ENCODE measurements around the gene EFCAB9.

The EFCAB9 gene

GRCh38 chr5:172156541-172156994, 37.4 kb upstream of the EFCAB9 start:
- no peak for TF ChIP-seq ZNF274 (IDR thresholded peaks at IDR 0.05; ENCODE audit: low read depth, low read length)

DNA sequence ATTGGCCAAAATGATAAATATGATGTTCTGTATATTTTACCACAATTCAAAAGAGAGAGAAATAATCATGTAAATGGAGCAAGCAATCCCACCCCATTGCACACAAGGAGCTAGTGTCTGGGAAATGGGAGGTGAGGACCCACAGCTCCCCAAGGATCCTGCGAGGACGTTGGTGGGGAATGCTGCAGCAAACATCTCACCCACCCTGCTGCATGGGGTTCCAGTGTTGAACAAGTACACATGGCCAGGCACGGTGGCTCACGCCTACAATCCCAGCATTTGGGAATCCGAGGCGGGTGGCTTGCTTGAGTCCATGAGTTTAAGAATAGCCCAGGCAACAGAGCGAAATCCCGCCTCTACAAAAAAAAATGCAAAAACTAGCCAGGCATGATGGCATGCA, 35.0 kb upstream of the EFCAB9 start:
- TF ChIP-seq ZNF274 (IDR thresholded peaks at IDR 0.05; ENCODE audit: low read depth, low read length): no peak
- H3K4me3 ChIP-seq (ENCODE audit: low read length): no peak overlapping the region

More at GRCh38 chr5:172156541-172156994, 37.4 kb upstream of the EFCAB9 start:
- H3K4me3 ChIP-seq (ENCODE audit: low read length): no peak overlapping the region

DNA sequence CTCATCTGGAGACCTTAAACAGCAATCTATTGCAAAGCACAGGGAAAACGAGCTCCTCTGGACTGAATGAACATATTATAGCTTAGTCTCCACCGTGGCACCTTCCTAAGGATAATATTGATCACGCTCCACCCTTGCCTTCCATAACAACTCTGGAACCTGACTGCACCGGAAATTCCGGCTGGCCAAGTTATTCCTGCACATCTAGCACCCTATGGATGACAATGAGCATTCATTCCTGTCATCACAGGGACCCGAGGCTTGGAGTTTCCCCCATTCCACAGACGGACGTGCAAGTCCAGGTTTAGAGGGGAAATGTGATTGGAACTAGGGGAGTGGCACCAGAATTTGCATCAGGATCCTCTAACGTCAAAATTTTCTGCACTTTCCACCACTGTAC, 33.5 kb upstream of the EFCAB9 start:
- no peak overlapping the region for H3K4me3 ChIP-seq (ENCODE audit: low read length)
- TF ChIP-seq ZNF274 (IDR thresholded peaks at IDR 0.05; ENCODE audit: low read depth, low read length): no peak

DNA sequence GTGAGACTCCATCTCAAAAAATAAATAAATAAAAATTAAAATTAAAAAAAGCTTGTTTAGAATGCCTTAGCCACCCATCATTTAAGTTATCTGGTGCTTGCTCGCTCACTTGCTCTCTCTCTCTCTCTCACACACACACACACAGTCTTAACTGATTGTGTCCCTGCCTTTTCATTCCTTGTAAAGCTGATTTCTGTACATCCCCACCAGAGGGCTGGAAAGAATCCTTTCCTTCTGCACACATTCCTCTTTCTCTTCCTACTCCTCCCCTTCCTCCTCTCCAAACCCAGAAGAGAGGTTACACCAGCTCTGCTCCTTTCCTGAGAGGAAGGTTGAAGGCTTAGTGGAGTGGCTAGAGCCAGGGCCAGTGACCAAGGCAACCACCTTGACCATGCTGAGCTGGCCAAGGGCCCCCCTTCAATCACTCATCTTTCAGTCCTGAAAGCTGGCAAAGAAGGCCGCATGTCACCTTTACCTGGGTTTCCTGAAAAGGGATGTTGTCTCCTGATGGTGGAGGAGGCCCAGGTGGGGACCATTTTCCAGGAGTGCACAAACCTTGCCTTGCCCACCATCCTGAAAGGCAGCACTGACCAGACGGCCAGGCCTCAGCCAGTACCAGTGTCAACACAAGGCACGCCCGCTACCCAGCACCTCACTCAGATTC, 31.5 kb upstream of the EFCAB9 start:
- H3K4me3 ChIP-seq (ENCODE audit: low read length): no peak overlapping the region
- no peak for TF ChIP-seq ZNF274 (IDR thresholded peaks at IDR 0.05; ENCODE audit: low read depth, low read length)

- H3K4me3 ChIP-seq (ENCODE audit: low read length): no peak overlapping the region
- no peak for TF ChIP-seq ZNF274 (IDR thresholded peaks at IDR 0.05; ENCODE audit: low read depth, low read length)
Observed at GRCh38 chr5:172162987-172163343, 31.0 kb upstream of the EFCAB9 start.

DNA sequence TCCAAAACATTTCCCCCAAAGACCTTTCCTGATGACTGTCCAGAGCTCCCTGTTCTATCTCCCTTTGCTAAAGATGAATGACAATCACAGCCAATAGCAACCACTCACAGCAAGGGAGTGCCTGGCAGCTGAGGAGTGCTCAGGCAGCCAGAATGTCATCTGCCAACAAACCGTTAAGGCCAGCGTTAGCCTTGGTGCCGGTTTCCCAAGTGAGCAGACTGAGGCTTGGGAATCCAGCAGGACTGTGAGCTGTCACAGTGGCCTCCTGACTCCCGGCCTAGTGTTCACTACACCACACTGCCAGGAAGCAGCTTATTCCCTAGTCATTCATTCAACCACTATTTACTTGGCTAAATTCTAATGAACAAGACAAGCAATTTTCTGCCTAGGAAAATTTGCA, 30.6 kb upstream of the EFCAB9 start:
- no peak for TF ChIP-seq ZNF274 (IDR thresholded peaks at IDR 0.05; ENCODE audit: low read depth, low read length)

DNA sequence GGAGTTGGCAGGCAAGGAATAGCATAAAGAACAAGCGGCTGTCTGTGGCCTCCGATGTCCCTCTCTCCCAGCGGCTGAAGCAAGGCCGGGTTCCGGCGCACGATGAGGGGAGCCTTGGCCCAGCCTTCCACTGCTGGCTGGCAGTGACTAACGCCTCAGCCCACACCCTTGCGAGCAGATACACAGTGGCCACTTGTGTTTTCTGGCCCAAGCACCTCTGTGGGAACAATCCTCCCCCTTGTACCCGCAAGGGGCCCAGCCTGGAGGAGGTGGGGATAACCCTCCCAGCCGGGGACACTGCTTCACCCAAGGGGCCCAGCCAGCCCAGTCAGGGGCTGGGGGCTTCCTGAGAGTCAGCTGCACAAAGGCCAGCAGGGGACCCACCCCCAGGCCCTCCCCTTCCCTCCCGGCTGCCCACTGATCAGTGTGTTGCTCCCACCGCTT, 29.2 kb upstream of the EFCAB9 start:
- no peak for TF ChIP-seq ZNF274 (IDR thresholded peaks at IDR 0.05; ENCODE audit: low read depth, low read length)
- no peak overlapping the region for H3K4me3 ChIP-seq (ENCODE audit: low read length)

More for the DNA sequence above, 30.6 kb upstream of the EFCAB9 start:
- no peak overlapping the region for H3K4me3 ChIP-seq (ENCODE audit: low read length)

- TF ChIP-seq ZNF274 (IDR thresholded peaks at IDR 0.05; ENCODE audit: low read depth, low read length): no peak
- H3K4me3 ChIP-seq (ENCODE audit: low read length): no peak overlapping the region
Observed at GRCh38 chr5:172165465-172165864, 28.5 kb upstream of the EFCAB9 start.

GRCh38 chr5:172166030-172166826, 27.7 kb upstream of the EFCAB9 start:
- H3K4me3 ChIP-seq (ENCODE audit: low read length): no peak overlapping the region
- TF ChIP-seq ZNF274 (IDR thresholded peaks at IDR 0.05; ENCODE audit: low read depth, low read length): no peak

DNA sequence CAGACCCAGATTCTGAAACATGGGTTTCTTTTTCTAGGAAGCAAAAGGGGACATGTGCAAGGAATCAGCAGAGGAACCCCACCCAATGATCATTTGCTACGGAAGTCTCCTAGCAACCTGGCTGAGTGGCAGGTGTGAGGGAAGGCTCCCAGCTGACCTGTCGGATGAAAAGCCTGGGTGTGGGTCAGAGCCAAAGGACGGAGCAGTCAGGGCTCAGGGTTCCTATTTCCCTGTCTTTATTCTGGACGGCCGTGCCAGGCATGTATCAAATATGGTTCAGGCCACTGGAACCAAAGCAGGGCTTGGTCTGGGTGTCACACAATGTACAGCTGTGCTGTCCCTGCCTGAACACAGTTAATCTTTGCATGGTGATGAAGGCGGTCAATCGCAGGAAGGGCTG, 26.1 kb upstream of the EFCAB9 start:
- no peak for TF ChIP-seq ZNF274 (IDR thresholded peaks at IDR 0.05; ENCODE audit: low read depth, low read length)

GRCh38 chr5:172168311-172168710, 25.7 kb upstream of the EFCAB9 start:
- no peak overlapping the region for H3K4me3 ChIP-seq (ENCODE audit: low read length)
- no peak for TF ChIP-seq ZNF274 (IDR thresholded peaks at IDR 0.05; ENCODE audit: low read depth, low read length)

More for the DNA sequence above, 26.1 kb upstream of the EFCAB9 start:
- H3K4me3 ChIP-seq (ENCODE audit: low read length): no peak overlapping the region

GRCh38 chr5:172169216-172169615, 24.8 kb upstream of the EFCAB9 start:
- no peak for TF ChIP-seq ZNF274 (IDR thresholded peaks at IDR 0.05; ENCODE audit: low read depth, low read length)
- H3K4me3 ChIP-seq (ENCODE audit: low read length): no peak overlapping the region

GRCh38 chr5:172170251-172170701, 23.7 kb upstream of the EFCAB9 start:
- no peak for TF ChIP-seq ZNF274 (IDR thresholded peaks at IDR 0.05; ENCODE audit: low read depth, low read length)
- no peak overlapping the region for H3K4me3 ChIP-seq (ENCODE audit: low read length)

DNA sequence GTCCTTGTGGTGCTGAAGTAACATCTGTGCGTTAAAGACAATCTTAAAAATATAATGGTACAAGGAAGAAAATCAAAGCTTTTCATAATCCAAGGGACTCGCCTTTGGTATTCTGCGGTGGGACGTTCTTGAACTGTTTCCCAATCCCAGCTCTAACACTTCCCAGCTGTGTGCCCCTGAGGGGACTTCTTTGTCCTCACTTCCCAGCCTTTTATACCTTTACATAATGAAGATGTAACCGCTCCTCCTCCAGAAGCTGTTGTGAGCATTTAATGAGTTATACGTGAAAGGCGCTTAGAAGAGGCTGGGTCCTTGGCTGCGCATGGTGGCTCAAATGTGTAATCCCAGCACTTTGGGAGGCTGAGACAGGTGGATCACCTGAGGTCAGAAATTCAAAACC, 22.9 kb upstream of the EFCAB9 start:
- no peak overlapping the region for H3K4me3 ChIP-seq (ENCODE audit: low read length)
- TF ChIP-seq ZNF274 (IDR thresholded peaks at IDR 0.05; ENCODE audit: low read depth, low read length): no peak

All from GM08714 (cell line).